Ectodermal cell (in vitro differentiated cells): Measurements from ENCODE around the gene ENPP1.
"Not testable (repeated sequence)": the region's sequence is repeated elsewhere in the genome, so short reads cannot be mapped to it uniquely, and the experiment has no call there.

Experiments used
- H3K27ac ChIP-seq: 2 replicates; pipeline ENCODE4 v1.7.0; 2013; ENCODE audit warnings: mild to moderate bottlenecking, low read depth, low read length; ENCODE audit not compliant: insufficient read depth, poor library complexity, severe bottlenecking
- H3K27me3 ChIP-seq: 2 replicates; pipeline ENCODE4 v1.7.0; 2013; ENCODE audit warnings: mild to moderate bottlenecking, low read length; ENCODE audit not compliant: insufficient read depth, control insufficient read depth, poor library complexity, severe bottlenecking
- H3K36me3 ChIP-seq: one replicate; pipeline ENCODE4 v1.7.0; 2013; ENCODE audit warnings: low read length; ENCODE audit not compliant: control insufficient read depth, insufficient read depth
- H3K4me1 ChIP-seq: one replicate; pipeline ENCODE4 v1.7.0; 2013; ENCODE audit warnings: low read length; ENCODE audit not compliant: control insufficient read depth, insufficient read depth
- H3K4me3 ChIP-seq: 2 replicates; pipeline ENCODE4 v1.7.0; 2013; ENCODE audit warnings: low read depth, low read length, control low read depth; ENCODE audit not compliant: insufficient read depth
- H3K9me3 ChIP-seq: 2 replicates; pipeline ENCODE4 v1.7.0; 2013; ENCODE audit warnings: mild to moderate bottlenecking, low read length, moderate library complexity; ENCODE audit not compliant: control insufficient read depth
- WGBS, 2 experiments: methylation state at CpG; one replicate each; pipeline ENCODE4 v1.1.7; 2013; ENCODE audit warnings: missing lambda C conversion rate in 2 of 2; 5-methylcytosine and 5-hydroxymethylcytosine counted together

Gene ENPP1

GRCh38 chr6:131893198-131893597, 85.4 kb downstream of the ENPP1 start:
- H3K4me3 ChIP-seq = no peak overlapping the region
- H3K27me3 ChIP-seq = no peaks in the 10 kb centered on the region
- no peaks in the 10 kb centered on the region for H3K36me3 ChIP-seq
- no peak overlapping the region for H3K27ac ChIP-seq
- no peaks in the 10 kb centered on the region for H3K9me3 ChIP-seq
- WGBS, 2 experiments = 88 to 90% methylated on average over 1 of the region's 1 CpG
- H3K4me1 ChIP-seq = no peaks in the 10 kb centered on the region

GRCh38 chr6:131894493-131895424, 86.9 kb downstream of the ENPP1 start:
- Histone ChIP-seq H3K27me3 (no peaks in the 10 kb centered on the region), H3K4me1 (no peaks in the 10 kb centered on the region), H3K27ac (no peak overlapping the region), H3K4me3 (no peak overlapping the region), H3K9me3 (no peaks in the 10 kb centered on the region), H3K36me3 (no peaks in the 10 kb centered on the region)
- 96% methylated on average over 6 to 8 of the region's 8 CpGs for WGBS, 2 experiments

- Histone ChIP-seq H3K9me3 (no peaks in the 10 kb centered on the region), H3K36me3 (no peaks in the 10 kb centered on the region), H3K4me1 (no peaks in the 10 kb centered on the region), H3K4me3 (no peak overlapping the region), H3K27me3 (peaks cover 7% of the 10 kb centered on the region), H3K27ac (no peak overlapping the region)
- WGBS, 2 experiments = 97 to 100% methylated on average over 2 to 3 of the region's 4 CpGs
Measured at GRCh38 chr6:131897050-131897435, 89.2 kb downstream of the ENPP1 start.

GRCh38 chr6:131897621-131898020, 89.8 kb downstream of the ENPP1 start:
- Histone ChIP-seq H3K4me3 (no peak overlapping the region), H3K4me1 (no peaks in the 10 kb centered on the region), H3K9me3 (no peaks in the 10 kb centered on the region), H3K27me3 (peaks cover 13% of the 10 kb centered on the region), H3K27ac (no peak overlapping the region), H3K36me3 (no peaks in the 10 kb centered on the region)

- Histone ChIP-seq H3K27ac (no peak overlapping the region), H3K9me3 (no peaks in the 10 kb centered on the region), H3K4me3 (no peak overlapping the region), H3K36me3 (no peaks in the 10 kb centered on the region), H3K27me3 (peaks cover 24% of the 10 kb centered on the region), H3K4me1 (no peaks in the 10 kb centered on the region)
- 100% methylated on average over 1 of the region's 1 CpG for WGBS, 2 experiments
Measured at GRCh38 chr6:131898718-131899117, 90.9 kb downstream of the ENPP1 start.

GRCh38 chr6:131900231-131900630, 92.4 kb downstream of the ENPP1 start:
- Histone ChIP-seq H3K4me1 (no peaks in the 10 kb centered on the region), H3K27ac (no peak overlapping the region), H3K36me3 (no peaks in the 10 kb centered on the region), H3K27me3 (peaks cover 25% of the 10 kb centered on the region), H3K4me3 (no peak overlapping the region), H3K9me3 (no peaks in the 10 kb centered on the region)

GRCh38 chr6:131901326-131901873, 93.6 kb downstream of the ENPP1 start:
- H3K36me3 ChIP-seq, H3K4me3 ChIP-seq, H3K9me3 ChIP-seq, H3K4me1 ChIP-seq, H3K27ac ChIP-seq: not testable (repeated sequence)
- WGBS, 2 experiments = 49 to 52% methylated on average over 5 of the region's 5 CpGs
- H3K27me3 ChIP-seq = peaks cover 25% of the 10 kb centered on the region

- WGBS, 2 experiments = 34 to 46% methylated on average over 8 to 11 of the region's 12 CpGs
Measured at GRCh38 chr6:131903734-131904133, 95.9 kb downstream of the ENPP1 start.

GRCh38 chr6:131908787-131909186, 101.0 kb downstream of the ENPP1 start:
- H3K4me3 ChIP-seq, H3K9me3 ChIP-seq, H3K27ac ChIP-seq, H3K4me1 ChIP-seq, H3K27me3 ChIP-seq, H3K36me3 ChIP-seq: not testable (repeated sequence)
- 87 to 92% methylated on average over 3 of the region's 3 CpGs for WGBS, 2 experiments

More at GRCh38 chr6:131903734-131904133, 95.9 kb downstream of the ENPP1 start:
- not testable (repeated sequence) for H3K9me3 ChIP-seq, H3K4me3 ChIP-seq, H3K36me3 ChIP-seq, H3K27ac ChIP-seq, H3K4me1 ChIP-seq
- H3K27me3 ChIP-seq = peaks cover 25% of the 10 kb centered on the region

- H3K36me3 ChIP-seq = no peaks in the 10 kb centered on the region
- H3K27me3 ChIP-seq = no peaks in the 10 kb centered on the region
- H3K4me1 ChIP-seq = no peaks in the 10 kb centered on the region
- H3K4me3 ChIP-seq = no peak overlapping the region
- no peaks in the 10 kb centered on the region for H3K9me3 ChIP-seq
- 50 to 86% methylated on average over 2 to 3 of the region's 4 CpGs for WGBS, 2 experiments
- no peak overlapping the region for H3K27ac ChIP-seq
Measured at GRCh38 chr6:131909408-131910218, 101.8 kb downstream of the ENPP1 start.
